ENCODE results near the gene KCP.
"Not testable (repeated sequence)": the region's sequence is repeated elsewhere in the genome, so short reads cannot be mapped to it uniquely, and the experiment has no call there.

KCP gene

GRCh38 chr7:128944487-128945236, 34.2 kb upstream of the KCP start:
- 96% methylated on average over 2 of the region's 7 CpGs for WGBS (ENCODE audit: insufficient coverage)
- POLR2A ChIA-PET, result no interaction called here
- DNase-seq, result no peak
- CTCF ChIA-PET, result interaction anchor here (1.2 to 5.7 kb wide), 5 partner anchors 11 to 41 kb away, joined by 3 to 23 read pairs (median 12); no protein-coding TSS in a partner anchor
- no peaks in the 10 kb centered on the region for H3K9me3 ChIP-seq (ENCODE audit: control extremely low read depth in 1 of 5, control insufficient read depth in 4 of 5, insufficient read depth in 2 of 5, low read depth in 1 of 5, low read length in 4 of 5)
- peaks cover 11 to 75% (median 51%) of the 10 kb centered on the region in 4 experiments for H3K4me1 ChIP-seq (ENCODE audit: control extremely low read depth in 1 of 4, control insufficient read depth in 4 of 4, insufficient read depth in 4 of 4, low read length in 3 of 4)
- H3K27me3 ChIP-seq (replicated peaks in 2 of 5; ENCODE audit: control insufficient read depth in 4 of 5, insufficient read depth in 5 of 5, low read length in 4 of 5), result no peaks in the 10 kb centered on the region
- H3K36me3 ChIP-seq (ENCODE audit: control insufficient read depth in 4 of 4, insufficient read depth in 4 of 4, low read length in 3 of 4), result peaks cover 11 to 59% (median 48%) of the 10 kb centered on the region in 4 experiments
- H3K27ac ChIP-seq (ENCODE audit: insufficient read depth in 1 of 2, low read depth in 1 of 2, low read length in 2 of 2, poor library complexity in 1 of 2, severe bottlenecking in 2 of 2), result no peak overlapping the region
- no peak overlapping the region for H3K4me3 ChIP-seq (ENCODE audit: control insufficient read depth in 1 of 7, extremely low read depth in 1 of 7, insufficient read depth in 4 of 7, low read depth in 2 of 7, low read length in 6 of 7)

GRCh38 chr7:128943251-128943650, 32.7 kb upstream of the KCP start:
- not testable (repeated sequence) for DNase-seq; H3K27me3 ChIP-seq (replicated peaks in 2 of 5; ENCODE audit: control insufficient read depth in 4 of 5, insufficient read depth in 5 of 5, low read length in 4 of 5); H3K27ac ChIP-seq (ENCODE audit: insufficient read depth in 1 of 2, low read depth in 1 of 2, low read length in 2 of 2, poor library complexity in 1 of 2, severe bottlenecking in 2 of 2); H3K9me3 ChIP-seq (ENCODE audit: control extremely low read depth in 1 of 5, control insufficient read depth in 4 of 5, insufficient read depth in 2 of 5, low read depth in 1 of 5, low read length in 4 of 5); H3K4me3 ChIP-seq (ENCODE audit: control insufficient read depth in 1 of 7, extremely low read depth in 1 of 7, insufficient read depth in 4 of 7, low read depth in 2 of 7, low read length in 6 of 7)
- WGBS (ENCODE audit: insufficient coverage), result 83% methylated on average over 1 of the region's 2 CpGs
- ChIA-PET POLR2A (interaction anchor here (0.6 kb wide), 1 partner anchor 80 kb away, joined by 3 read pairs; the partner anchor contains the start of gene ATP6V1F), CTCF (interaction anchor here (5.7 kb wide), 1 partner anchor 9 kb away, joined by 23 read pairs; no protein-coding TSS in a partner anchor)
- Histone ChIP-seq H3K4me1 (ENCODE audit: control extremely low read depth in 1 of 4, control insufficient read depth in 4 of 4, insufficient read depth in 4 of 4, low read length in 3 of 4) (peaks cover 11 to 74% (median 55%) of the 10 kb centered on the region in 4 experiments), H3K36me3 (ENCODE audit: control insufficient read depth in 4 of 4, insufficient read depth in 4 of 4, low read length in 3 of 4) (peaks cover 11 to 46% (median 37%) of the 10 kb centered on the region in 4 experiments)

GRCh38 chr7:128941946-128942526, 31.5 kb upstream of the KCP start:
- CTCF ChIA-PET, result interaction anchor here (1.1 to 2.6 kb wide), 6 partner anchors 9 to 61 kb away, joined by 3 to 9 read pairs (median 6); partner anchors contain the start of gene KCP
- peaks cover 11 to 73% (median 64%) of the 10 kb centered on the region in 4 experiments for H3K4me1 ChIP-seq (ENCODE audit: control extremely low read depth in 1 of 4, control insufficient read depth in 4 of 4, insufficient read depth in 4 of 4, low read length in 3 of 4)
- peak overlapping the region in 1 of 2 experiments; percentile 82 for H3K27ac ChIP-seq (ENCODE audit: insufficient read depth in 1 of 2, low read depth in 1 of 2, low read length in 2 of 2, poor library complexity in 1 of 2, severe bottlenecking in 2 of 2)
- H3K27me3 ChIP-seq (replicated peaks in 2 of 5; ENCODE audit: control insufficient read depth in 4 of 5, insufficient read depth in 5 of 5, low read length in 4 of 5), result no peaks in the 10 kb centered on the region
- WGBS (ENCODE audit: insufficient coverage), result 93% methylated on average over 9 of the region's 16 CpGs
- POLR2A ChIA-PET, result no interaction called here
- H3K4me3 ChIP-seq (ENCODE audit: control insufficient read depth in 1 of 7, extremely low read depth in 1 of 7, insufficient read depth in 4 of 7, low read depth in 2 of 7, low read length in 6 of 7), result peak overlapping the region in 4 of 7 experiments; percentile 16 to 92 (median 90)
- DNase-seq, result no peak
- peaks cover 11 to 36% (median 28%) of the 10 kb centered on the region in 4 experiments for H3K36me3 ChIP-seq (ENCODE audit: control insufficient read depth in 4 of 4, insufficient read depth in 4 of 4, low read length in 3 of 4)
- no peaks in the 10 kb centered on the region for H3K9me3 ChIP-seq (ENCODE audit: control extremely low read depth in 1 of 5, control insufficient read depth in 4 of 5, insufficient read depth in 2 of 5, low read depth in 1 of 5, low read length in 4 of 5)

GRCh38 chr7:128941323-128941890, 30.9 kb upstream of the KCP start:
- Histone ChIP-seq H3K27ac (ENCODE audit: insufficient read depth in 1 of 2, low read depth in 1 of 2, low read length in 2 of 2, poor library complexity in 1 of 2, severe bottlenecking in 2 of 2) (peak overlapping the region; percentile 66 to 82), H3K36me3 (ENCODE audit: control insufficient read depth in 4 of 4, insufficient read depth in 4 of 4, low read length in 3 of 4) (peaks cover 11 to 29% (median 22%) of the 10 kb centered on the region in 4 experiments), H3K4me1 (ENCODE audit: control extremely low read depth in 1 of 4, control insufficient read depth in 4 of 4, insufficient read depth in 4 of 4, low read length in 3 of 4) (peaks cover 11 to 72% (median 69%) of the 10 kb centered on the region in 4 experiments), H3K9me3 (ENCODE audit: control extremely low read depth in 1 of 5, control insufficient read depth in 4 of 5, insufficient read depth in 2 of 5, low read depth in 1 of 5, low read length in 4 of 5) (no peaks in the 10 kb centered on the region), H3K27me3 (replicated peaks in 2 of 5; ENCODE audit: control insufficient read depth in 4 of 5, insufficient read depth in 5 of 5, low read length in 4 of 5) (no peaks in the 10 kb centered on the region), H3K4me3 (ENCODE audit: control insufficient read depth in 1 of 7, extremely low read depth in 1 of 7, insufficient read depth in 4 of 7, low read depth in 2 of 7, low read length in 6 of 7) (peak overlapping the region in 5 of 7 experiments; percentile 57 to 92 (median 89))
- no peak for DNase-seq
- ChIA-PET CTCF (interaction anchor here (1.1 to 2.6 kb wide), 8 partner anchors 10 to 61 kb away, joined by 3 to 9 read pairs (median 4); partner anchors contain the start of gene KCP), POLR2A (interaction anchor here (1.0 kb wide), 1 partner anchor 10 kb away, joined by 3 read pairs; no protein-coding TSS in a partner anchor)
- WGBS (ENCODE audit: insufficient coverage), result 0% methylated on average over 2 of the region's 15 CpGs

- Histone ChIP-seq H3K36me3 (ENCODE audit: control insufficient read depth in 4 of 4, insufficient read depth in 4 of 4, low read length in 3 of 4) (peaks cover 8 to 22% (median 15%) of the 10 kb centered on the region in 4 experiments), H3K4me1 (ENCODE audit: control extremely low read depth in 1 of 4, control insufficient read depth in 4 of 4, insufficient read depth in 4 of 4, low read length in 3 of 4) (peaks cover 11 to 73% (median 70%) of the 10 kb centered on the region in 4 experiments), H3K27me3 (replicated peaks in 2 of 5; ENCODE audit: control insufficient read depth in 4 of 5, insufficient read depth in 5 of 5, low read length in 4 of 5) (no peaks in the 10 kb centered on the region), H3K9me3 (ENCODE audit: control extremely low read depth in 1 of 5, control insufficient read depth in 4 of 5, insufficient read depth in 2 of 5, low read depth in 1 of 5, low read length in 4 of 5) (no peaks in the 10 kb centered on the region), H3K27ac (ENCODE audit: insufficient read depth in 1 of 2, low read depth in 1 of 2, low read length in 2 of 2, poor library complexity in 1 of 2, severe bottlenecking in 2 of 2) (peak overlapping the region; percentile 66 to 82), H3K4me3 (ENCODE audit: control insufficient read depth in 1 of 7, extremely low read depth in 1 of 7, insufficient read depth in 4 of 7, low read depth in 2 of 7, low read length in 6 of 7) (peak overlapping the region; percentile 18 to 92 (median 81))
- 0% methylated on average over 11 of the region's 20 CpGs for WGBS (ENCODE audit: insufficient coverage)
- ChIA-PET CTCF (interaction anchor here (0.8 to 2.6 kb wide), 16 partner anchors 8 to 330 kb away, joined by 3 to 9 read pairs (median 4); partner anchors contain the start of gene KCP), POLR2A (interaction anchor here (0.5 to 1.0 kb wide), 3 partner anchors 9 to 814 kb away, joined by 3 read pairs; no protein-coding TSS in a partner anchor)
- DNase-seq, result peak; percentile 60 to 89 (median 87)
Observed at GRCh38 chr7:128940494-128941322, 30.2 kb upstream of the KCP start.

- no peaks in the 10 kb centered on the region for H3K9me3 ChIP-seq (ENCODE audit: control extremely low read depth in 1 of 5, control insufficient read depth in 4 of 5, insufficient read depth in 2 of 5, low read depth in 1 of 5, low read length in 4 of 5)
- H3K36me3 ChIP-seq (ENCODE audit: control insufficient read depth in 4 of 4, insufficient read depth in 4 of 4, low read length in 3 of 4), result peaks cover 4 to 15% (median 8%) of the 10 kb centered on the region in 4 experiments
- DNase-seq, result peak in 1 of 3 donors; percentile 30
- CTCF ChIA-PET, result interaction anchor here (0.6 to 2.6 kb wide), 11 partner anchors 8 to 148 kb away, joined by 3 to 9 read pairs (median 4); no protein-coding TSS in a partner anchor
- peak overlapping the region; percentile 66 to 82 for H3K27ac ChIP-seq (ENCODE audit: insufficient read depth in 1 of 2, low read depth in 1 of 2, low read length in 2 of 2, poor library complexity in 1 of 2, severe bottlenecking in 2 of 2)
- H3K4me3 ChIP-seq (ENCODE audit: control insufficient read depth in 1 of 7, extremely low read depth in 1 of 7, insufficient read depth in 4 of 7, low read depth in 2 of 7, low read length in 6 of 7), result peak overlapping the region; percentile 18 to 92 (median 81)
- no peaks in the 10 kb centered on the region for H3K27me3 ChIP-seq (replicated peaks in 2 of 5; ENCODE audit: control insufficient read depth in 4 of 5, insufficient read depth in 5 of 5, low read length in 4 of 5)
- peaks cover 11 to 79% (median 75%) of the 10 kb centered on the region in 4 experiments for H3K4me1 ChIP-seq (ENCODE audit: control extremely low read depth in 1 of 4, control insufficient read depth in 4 of 4, insufficient read depth in 4 of 4, low read length in 3 of 4)
- WGBS (ENCODE audit: insufficient coverage), result 15% methylated on average over 15 of the region's 18 CpGs
- POLR2A ChIA-PET, result interaction anchor here (0.5 to 0.8 kb wide), 2 partner anchors 10 to 814 kb away, joined by 3 read pairs; no protein-coding TSS in a partner anchor
Observed at GRCh38 chr7:128939861-128940410, 29.4 kb upstream of the KCP start.
